ENCODE measurements around the gene CANX.
A peak's percentile ranks its signal among the peaks of the same experiment; 100 is the strongest.

GRCh38 chr5:179763215-179763945 lies 64.6 kb downstream of the CANX start:
- TF ChIP-seq CTCF (IDR thresholded peaks at IDR 0.05) (peak; percentile 80 to 83), POLR2AphosphoS5 (IDR thresholded peaks at IDR 0.05) (no peak), EP300 (IDR thresholded peaks at IDR 0.05) (no peak)

All from suprapubic skin (tissue), 4 donors.